ENCODE data around the gene TIMM9.
"Not testable (repeated sequence)": the region's sequence is repeated elsewhere in the genome, so short reads cannot be mapped to it uniquely, and the experiment has no call there.

The TIMM9 gene

DNA sequence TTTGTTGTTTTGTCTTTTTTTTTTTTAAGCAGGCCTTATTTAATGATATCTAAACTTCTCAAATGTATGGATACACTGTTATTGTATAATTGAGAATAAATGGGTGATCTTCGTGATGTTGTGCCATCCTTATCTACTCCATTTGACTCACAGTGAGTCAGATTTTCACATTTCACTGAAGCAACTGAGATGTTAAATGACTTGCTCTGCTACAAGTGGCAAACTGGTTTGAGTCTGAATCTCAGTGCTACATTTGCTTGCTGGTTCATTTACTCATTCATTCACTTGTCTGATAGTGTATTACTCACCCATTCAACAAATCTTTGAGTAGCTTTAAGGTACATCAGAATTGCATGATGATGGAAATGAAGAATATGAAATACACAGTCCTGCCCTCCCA lies 2.8 kb upstream of the TIMM9 start:
- no peak overlapping the region for H3K27ac ChIP-seq
- peak; percentile 36 for DNase-seq (ENCODE audit: low spot score)
- POLR2A ChIA-PET (ENCODE audit: low non-redundant PET): no interaction called here
- CTCF ChIA-PET: interaction anchor here (0.6 kb wide), 1 partner anchor 839 kb away, joined by 8 read pairs; no protein-coding TSS in a partner anchor
- TF ChIP-seq, protein P1, sequence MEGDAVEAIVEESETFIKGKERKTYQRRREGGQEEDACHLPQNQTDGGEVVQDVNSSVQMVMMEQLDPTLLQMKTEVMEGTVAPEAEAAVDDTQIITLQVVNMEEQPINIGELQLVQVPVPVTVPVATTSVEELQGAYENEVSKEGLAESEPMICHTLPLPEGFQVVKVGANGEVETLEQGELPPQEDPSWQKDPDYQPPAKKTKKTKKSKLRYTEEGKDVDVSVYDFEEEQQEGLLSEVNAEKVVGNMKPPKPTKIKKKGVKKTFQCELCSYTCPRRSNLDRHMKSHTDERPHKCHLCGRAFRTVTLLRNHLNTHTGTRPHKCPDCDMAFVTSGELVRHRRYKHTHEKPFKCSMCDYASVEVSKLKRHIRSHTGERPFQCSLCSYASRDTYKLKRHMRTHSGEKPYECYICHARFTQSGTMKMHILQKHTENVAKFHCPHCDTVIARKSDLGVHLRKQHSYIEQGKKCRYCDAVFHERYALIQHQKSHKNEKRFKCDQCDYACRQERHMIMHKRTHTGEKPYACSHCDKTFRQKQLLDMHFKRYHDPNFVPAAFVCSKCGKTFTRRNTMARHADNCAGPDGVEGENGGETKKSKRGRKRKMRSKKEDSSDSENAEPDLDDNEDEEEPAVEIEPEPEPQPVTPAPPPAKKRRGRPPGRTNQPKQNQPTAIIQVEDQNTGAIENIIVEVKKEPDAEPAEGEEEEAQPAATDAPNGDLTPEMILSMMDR (conservative IDR thresholded peaks at IDR 0.05; ENCODE audit: low read depth): no peak

DNA sequence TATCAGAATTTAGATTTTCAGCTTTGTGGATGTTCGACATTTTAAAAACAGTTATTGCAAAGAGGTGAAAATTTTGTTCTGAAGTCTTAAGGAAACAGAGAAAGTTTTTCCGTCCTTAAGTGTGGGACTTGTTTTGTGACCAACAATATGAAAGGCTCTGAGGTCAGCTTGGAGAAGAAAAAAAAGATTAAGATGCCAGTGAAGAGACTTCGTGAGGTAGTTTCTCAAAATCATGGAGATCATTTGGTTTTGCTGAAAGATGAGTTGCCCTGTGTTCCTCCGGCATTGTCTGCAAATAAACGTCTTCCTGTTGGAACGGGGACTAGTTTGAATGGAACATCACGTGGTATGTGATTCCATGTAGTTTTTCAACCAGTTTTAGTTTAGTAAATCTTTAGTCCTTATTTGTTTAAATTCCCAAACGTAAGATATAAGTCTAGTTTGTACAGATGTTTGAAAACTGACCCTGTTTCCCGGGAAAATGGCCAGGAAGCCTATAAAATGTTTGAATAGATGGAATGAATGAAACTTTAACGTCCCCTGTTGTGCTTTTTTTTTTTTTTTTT lies 870 bp upstream of the TIMM9 start:
- CTCF ChIA-PET: no interaction called here
- H3K27ac ChIP-seq: no peak overlapping the region
- peak; percentile 63 for DNase-seq (ENCODE audit: low spot score)
- TF ChIP-seq, protein P1 (conservative IDR thresholded peaks at IDR 0.05; ENCODE audit: low read depth): no peak
- POLR2A ChIA-PET (ENCODE audit: low non-redundant PET): no interaction called here

DNA sequence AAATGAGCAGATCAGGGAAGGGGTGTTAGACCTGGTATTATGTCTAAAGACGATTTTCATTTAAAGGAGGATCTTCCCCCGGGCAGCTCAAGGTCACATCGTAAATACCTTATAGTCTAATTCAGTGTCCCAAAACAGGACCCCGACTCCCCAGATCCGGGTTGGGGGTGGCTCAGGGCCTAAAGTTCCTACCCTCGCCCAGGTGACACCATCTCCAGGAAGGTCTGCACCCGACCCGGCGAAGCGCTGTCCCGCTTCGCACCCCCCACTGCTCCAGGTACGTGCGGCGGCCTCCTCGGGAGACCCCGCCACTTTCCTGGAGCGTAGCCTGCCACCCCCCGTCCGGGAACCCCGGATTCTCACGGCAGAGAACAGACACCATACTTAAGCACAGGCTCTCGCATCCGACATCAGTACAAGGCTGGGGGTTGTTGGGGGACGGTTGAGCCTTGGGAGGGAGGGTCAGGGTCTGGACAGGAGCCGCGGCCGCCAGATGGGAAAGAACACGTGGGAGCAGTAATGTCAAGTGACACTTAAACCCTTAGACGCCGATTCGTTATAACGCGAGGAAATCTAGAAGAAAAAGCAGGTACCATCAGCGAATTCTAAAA lies 556 bp downstream of the TIMM9 start:
- peak overlapping the region; percentile 89 for H3K27ac ChIP-seq
- DNase-seq (ENCODE audit: low spot score): peak; percentile 28
- CTCF ChIA-PET: interaction anchor here (0.7 kb wide), 1 partner anchor 24 kb away, joined by 3 read pairs; no protein-coding TSS in a partner anchor
- POLR2A ChIA-PET (ENCODE audit: low non-redundant PET): no interaction called here
- TF ChIP-seq, protein P1 (conservative IDR thresholded peaks at IDR 0.05; ENCODE audit: low read depth): no peak

DNA sequence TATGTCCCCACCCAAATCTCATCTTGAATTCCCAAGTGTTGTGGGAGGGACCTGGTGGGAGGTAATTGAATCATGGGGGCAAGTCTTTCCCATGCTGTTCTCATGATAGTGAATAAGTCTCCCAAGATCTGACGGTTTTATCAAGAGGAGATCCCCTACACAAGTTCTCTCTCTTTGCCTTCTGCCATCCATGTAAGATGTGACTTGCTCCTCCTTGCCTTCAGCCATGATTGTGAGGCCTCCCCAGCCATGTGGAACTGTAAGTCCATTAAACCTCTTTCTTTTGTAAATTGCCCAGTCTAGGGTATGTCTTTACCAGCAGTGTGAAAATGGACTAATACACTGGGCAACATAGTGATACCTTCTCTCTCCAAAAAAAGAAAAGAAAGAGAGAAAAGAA lies 10.4 kb downstream of the TIMM9 start:
- H3K27ac ChIP-seq; POLR2A ChIA-PET (ENCODE audit: low non-redundant PET); DNase-seq (ENCODE audit: low spot score); CTCF ChIA-PET: not testable (repeated sequence)

- POLR2A ChIA-PET (ENCODE audit: low non-redundant PET): no interaction called here
Measured at GRCh38 chr14:58415636-58416547, 11.4 kb downstream of the TIMM9 start.

GRCh38 chr14:58414845-58415244 lies 12.5 kb downstream of the TIMM9 start:
- TF ChIP-seq, protein P1 (conservative IDR thresholded peaks at IDR 0.05; ENCODE audit: low read depth): no peak
- POLR2A ChIA-PET (ENCODE audit: low non-redundant PET): no interaction called here
- no peak overlapping the region for H3K27ac ChIP-seq
- CTCF ChIA-PET: no interaction called here
- DNase-seq (ENCODE audit: low spot score): no peak

More at GRCh38 chr14:58415636-58416547, 11.4 kb downstream of the TIMM9 start:
- CTCF ChIA-PET: interaction anchor here (0.6 kb wide), 1 partner anchor 106 kb away, joined by 5 read pairs; no protein-coding TSS in a partner anchor
- H3K27ac ChIP-seq: no peak overlapping the region
- DNase-seq (ENCODE audit: low spot score): no peak
- TF ChIP-seq, protein P1 (conservative IDR thresholded peaks at IDR 0.05; ENCODE audit: low read depth): no peak

Measured in RWPE1 (cell line).